CD8-positive, alpha-beta memory T cell (primary cell): ENCODE data around the gene USP6. TPM values are rescaled to one million over a fixed set of nuclear protein-coding genes. Genes with fewer than 3 reads are reported as not detected.
"Not testable (repeated sequence)": the region's sequence is repeated elsewhere in the genome, so short reads cannot be mapped to it uniquely, and the experiment has no call there.

Source experiments
- CTCF ChIA-PET: fragments of 350-600 bp; sonication (Branson Sonifier 250); formaldehyde crosslinking; loops from one replicate; lab custom pipeline; 2021; ENCODE audit warnings: antibody characterized with exemption; lab: Charles Lee
- POLR2A ChIA-PET: fragments of 350-600 bp; sonication (Branson Sonifier 250); formaldehyde crosslinking; loops from one replicate; lab custom pipeline; 2021; ENCODE audit warnings: antibody characterized with exemption; lab: Charles Lee
- DNase-seq, 5 donors: peaks; one replicate each; pipeline versions ENCODE4 v3.0.0 to v3.0.0-alpha.2; 2020 to 2022; ENCODE audit warnings: mixed read lengths in 1 of 5
- H3K27ac ChIP-seq: one replicate; pipeline ENCODE4 v1.7.0; 2013; ENCODE audit warnings: low read depth, mild to moderate bottlenecking, low read length, moderate library complexity
- H3K27me3 ChIP-seq: 2 replicates; pipeline ENCODE4 v1.7.0; 2013; ENCODE audit warnings: low read length, mild to moderate bottlenecking; ENCODE audit not compliant: insufficient read depth, poor library complexity, severe bottlenecking
- H3K36me3 ChIP-seq: 2 replicates; pipeline ENCODE4 v1.7.0; 2013; ENCODE audit warnings: mild to moderate bottlenecking, low read length, moderate library complexity; ENCODE audit not compliant: insufficient read depth
- H3K4me1 ChIP-seq: 2 replicates; pipeline ENCODE4 v1.7.0; 2013; ENCODE audit warnings: mild to moderate bottlenecking, low read length, moderate library complexity; ENCODE audit not compliant: insufficient read depth
- H3K4me3 ChIP-seq: 2 replicates; pipeline ENCODE4 v1.7.0; 2013; ENCODE audit warnings: mild to moderate bottlenecking, low read length
- H3K9me3 ChIP-seq: 2 replicates; pipeline ENCODE4 v1.7.0; 2013; ENCODE audit warnings: mild to moderate bottlenecking, low read length
- H3K27ac Mint-ChIP-seq, 8 donors: one replicate each; pipeline ENCODE4 v1.8.0; 2020 to 2021; ENCODE audit warnings: mixed read lengths in 8 of 8, mild to moderate bottlenecking in 6 of 8, inconsistent platforms in 3 of 8, moderate library complexity in 3 of 8
- H3K27me3 Mint-ChIP-seq, 2 donors: one replicate each; pipeline ENCODE4 v1.8.0; 2020 to 2021; ENCODE audit warnings: mixed read lengths in 2 of 2, mild to moderate bottlenecking in 1 of 2, moderate library complexity in 1 of 2
- H3K36me3 Mint-ChIP-seq, 3 donors: one replicate each; pipeline ENCODE4 v1.8.0; 2020 to 2021; ENCODE audit warnings: mixed read lengths in 3 of 3, inconsistent platforms in 1 of 3, mild to moderate bottlenecking in 1 of 3
- H3K4me1 Mint-ChIP-seq, 3 donors: one replicate each; pipeline ENCODE4 v1.8.0; 2020 to 2021; ENCODE audit warnings: mixed read lengths in 3 of 3, inconsistent platforms in 1 of 3, mild to moderate bottlenecking in 1 of 3
- H3K4me3 Mint-ChIP-seq, 7 donors: one replicate each; pipeline ENCODE4 v1.8.0; 2020 to 2021; ENCODE audit warnings: mixed read lengths in 7 of 7, mild to moderate bottlenecking in 6 of 7, moderate library complexity in 4 of 7, inconsistent platforms in 2 of 7
- H3K9me3 Mint-ChIP-seq, 5 donors: one replicate each; pipeline ENCODE4 v1.8.0; 2020 to 2022; ENCODE audit warnings: mixed read lengths in 5 of 5, mild to moderate bottlenecking in 3 of 5, moderate library complexity in 2 of 5, inconsistent platforms in 1 of 5
- polyA plus RNA-seq: library from polyadenylated mRNA; unstranded; fragments of 300-500 nt; fragmentation: Illumina TruSeq; gene quantifications from one replicate; pipeline ENCODE4 v1.2.3, GENCODE V29; 2021
- total RNA-seq, 2 experiments: library from RNA; stranded (reverse); gene quantifications; one replicate each; pipeline ENCODE4 v1.2.3, GENCODE V29; 2021

The USP6 gene
- total and polyA plus RNA-seq, 3 experiments from 2014 or later = 0.05 to 0.09 TPM; not detected in 1

DNA sequence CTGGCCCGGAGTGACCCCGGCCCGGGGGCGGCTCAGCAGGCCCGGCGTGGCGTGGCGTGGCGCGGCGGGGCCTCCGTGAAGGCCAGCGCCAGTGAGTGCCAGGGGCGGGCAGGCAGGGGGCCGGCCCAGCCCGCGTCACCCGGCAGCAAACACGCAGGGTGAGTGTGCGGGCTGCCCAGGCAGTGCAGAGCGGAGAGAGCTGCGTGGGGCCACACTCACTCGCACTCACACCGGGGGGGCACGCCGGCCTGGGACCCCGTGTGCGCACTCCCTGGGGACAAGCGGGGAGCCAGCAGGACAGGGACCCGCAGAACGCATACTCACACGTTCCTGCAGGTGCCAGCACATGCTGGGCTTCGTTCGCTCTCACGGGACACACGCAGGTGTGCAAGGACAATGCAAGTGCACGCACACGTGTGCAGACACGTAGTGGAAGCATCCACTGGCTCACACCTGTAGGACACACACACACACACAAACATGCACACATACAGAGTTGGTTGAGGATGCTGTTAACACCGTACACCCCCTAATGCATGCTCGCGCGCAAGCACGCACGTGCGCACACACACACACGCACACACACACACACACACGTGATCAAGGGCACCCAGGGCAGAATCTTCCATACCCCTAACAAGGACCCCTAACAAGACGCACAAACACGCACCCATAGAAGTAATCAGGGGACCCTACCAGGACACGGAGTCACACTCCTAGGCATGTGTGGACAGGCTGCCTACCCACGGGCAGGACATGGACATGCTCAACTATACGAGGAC is 7.7 kb downstream of the USP6 start:
- DNase-seq = no peak
- Mint-ChIP-seq H3K9me3 (no peaks in the 10 kb centered on the region), H3K27ac (no peak overlapping the region), H3K36me3 (no peaks in the 10 kb centered on the region), H3K27me3 (peaks cover 22 to 58% of the 10 kb centered on the region in 2 donors), H3K4me3 (peak overlapping the region in 2 of 7 donors; percentile 38 to 45), H3K4me1 (peaks cover 0 to 2% (median 0%) of the 10 kb centered on the region in 3 donors)
- Histone ChIP-seq H3K27ac (no peak overlapping the region), H3K4me1 (no peaks in the 10 kb centered on the region), H3K27me3 (no peaks in the 10 kb centered on the region), H3K9me3 (no peaks in the 10 kb centered on the region), H3K36me3 (no peaks in the 10 kb centered on the region), H3K4me3 (no peak overlapping the region)
- ChIA-PET CTCF (no interaction called here), POLR2A (no interaction called here)

DNA sequence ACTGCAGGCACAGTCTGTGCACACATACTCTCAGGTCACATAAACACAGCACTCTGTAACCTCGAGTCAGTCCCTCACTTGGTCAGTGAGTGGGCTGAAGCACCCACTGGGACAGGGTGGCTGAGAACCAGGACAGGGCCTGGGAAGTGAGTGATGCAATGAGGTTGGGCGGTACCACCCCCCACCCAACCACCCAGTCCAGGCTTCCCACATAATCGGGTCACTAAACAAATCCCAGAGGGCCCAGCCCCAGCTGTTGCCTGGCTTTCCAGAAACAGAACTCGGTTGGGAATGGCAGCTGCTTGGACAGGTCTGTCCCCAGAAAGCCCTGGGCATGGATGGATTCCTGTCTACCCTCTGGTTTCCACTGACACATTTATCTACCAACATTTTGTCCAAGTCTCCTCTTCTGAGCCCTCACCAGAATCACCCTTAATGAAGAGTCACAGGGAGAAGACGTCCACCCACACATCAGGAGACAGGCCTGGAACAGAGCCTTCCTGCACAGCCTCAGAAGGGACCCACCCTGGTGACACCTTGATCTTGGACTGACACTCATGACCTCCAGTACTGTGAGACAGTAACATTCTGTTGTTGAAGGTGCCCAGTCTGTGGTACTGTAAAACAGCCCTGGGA is 8.4 kb downstream of the USP6 start:
- Mint-ChIP-seq H3K4me3 (peak overlapping the region in 2 of 7 donors; percentile 36 to 45), H3K27me3 (peaks cover 22 to 52% of the 10 kb centered on the region in 2 donors)
- H3K9me3 Mint-ChIP-seq, H3K36me3 ChIP-seq, H3K27me3 ChIP-seq, H3K4me1 ChIP-seq, H3K36me3 Mint-ChIP-seq, H3K27ac Mint-ChIP-seq, H3K4me1 Mint-ChIP-seq, H3K27ac ChIP-seq, CTCF ChIA-PET, H3K9me3 ChIP-seq, DNase-seq, H3K4me3 ChIP-seq, POLR2A ChIA-PET: not testable (repeated sequence)

DNA sequence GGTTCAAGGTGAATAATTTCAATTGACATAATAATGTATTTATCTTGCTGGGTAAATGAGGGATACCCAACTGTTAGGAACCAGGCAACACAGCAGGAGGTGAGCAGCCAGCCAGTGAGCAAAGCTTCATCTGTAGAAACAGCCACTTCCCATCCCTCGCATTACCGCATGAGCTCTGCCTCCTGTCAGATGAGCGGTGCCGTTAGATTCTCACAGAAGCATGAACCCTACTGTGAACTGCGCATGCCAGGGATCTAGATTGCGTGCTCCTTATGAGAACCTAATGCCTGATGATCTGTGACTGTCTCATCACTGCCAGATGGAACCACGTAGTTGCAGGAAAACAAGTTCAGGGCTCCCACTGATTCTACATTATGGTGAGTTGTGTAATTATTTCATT is 9.1 kb downstream of the USP6 start:
- not testable (repeated sequence) for DNase-seq

GRCh38 chr17:5126719-5127488 is 11.1 kb downstream of the USP6 start:
- Mint-ChIP-seq H3K27ac (no peak overlapping the region), H3K4me1 (no peaks in the 10 kb centered on the region), H3K9me3 (no peaks in the 10 kb centered on the region), H3K4me3 (peak overlapping the region in 1 of 7 donors; percentile 4), H3K27me3 (peaks cover 10 to 35% of the 10 kb centered on the region in 2 donors), H3K36me3 (no peaks in the 10 kb centered on the region)
- Histone ChIP-seq H3K9me3 (no peaks in the 10 kb centered on the region), H3K4me3 (no peak overlapping the region), H3K27me3 (no peaks in the 10 kb centered on the region), H3K4me1 (no peaks in the 10 kb centered on the region), H3K27ac (no peak overlapping the region), H3K36me3 (no peaks in the 10 kb centered on the region)
- no peak for DNase-seq
- ChIA-PET POLR2A (no interaction called here), CTCF (no interaction called here)

More for the DNA sequence above, 9.1 kb downstream of the USP6 start:
- H3K36me3 Mint-ChIP-seq, H3K36me3 ChIP-seq, H3K4me1 Mint-ChIP-seq, H3K27ac Mint-ChIP-seq, H3K27me3 ChIP-seq, POLR2A ChIA-PET, H3K4me3 ChIP-seq, CTCF ChIA-PET, H3K27ac ChIP-seq, H3K9me3 ChIP-seq, H3K4me1 ChIP-seq, H3K4me3 Mint-ChIP-seq, H3K9me3 Mint-ChIP-seq: not testable (repeated sequence)
- peaks cover 22 to 52% of the 10 kb centered on the region in 2 donors for H3K27me3 Mint-ChIP-seq

DNA sequence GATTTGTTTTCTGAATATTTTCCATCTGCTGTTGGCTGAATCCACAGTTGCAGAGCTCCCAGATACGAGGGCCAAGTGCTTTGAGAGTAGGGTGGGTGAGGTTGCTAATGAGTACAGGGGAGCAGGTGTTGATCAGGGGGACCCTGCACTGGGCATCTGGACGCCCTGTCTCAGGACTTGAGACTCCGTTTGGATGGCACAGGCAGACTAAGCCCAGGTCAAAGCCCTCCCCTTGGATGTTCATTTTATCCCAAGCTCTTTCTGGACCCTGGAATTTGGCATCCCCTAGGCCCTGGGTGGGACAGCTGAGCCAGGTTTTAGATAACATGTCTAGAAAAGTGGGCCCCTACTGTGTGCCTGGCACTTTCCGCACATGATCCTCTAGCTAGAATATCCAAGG is 12.1 kb downstream of the USP6 start:
- H3K4me3 ChIP-seq = no peak overlapping the region
- POLR2A ChIA-PET = no interaction called here
- CTCF ChIA-PET = no interaction called here
- no peaks in the 10 kb centered on the region for H3K36me3 ChIP-seq
- H3K27ac ChIP-seq = no peak overlapping the region
- Mint-ChIP-seq H3K27me3 (peaks cover 9 to 31% of the 10 kb centered on the region in 2 donors), H3K36me3 (no peaks in the 10 kb centered on the region), H3K9me3 (no peaks in the 10 kb centered on the region), H3K4me3 (no peak overlapping the region), H3K4me1 (no peaks in the 10 kb centered on the region), H3K27ac (no peak overlapping the region)
- no peaks in the 10 kb centered on the region for H3K9me3 ChIP-seq
- no peak for DNase-seq
- no peaks in the 10 kb centered on the region for H3K4me1 ChIP-seq
- no peaks in the 10 kb centered on the region for H3K27me3 ChIP-seq

- CTCF ChIA-PET, H3K4me1 ChIP-seq, POLR2A ChIA-PET, H3K4me3 ChIP-seq, H3K9me3 Mint-ChIP-seq, H3K4me3 Mint-ChIP-seq, H3K4me1 Mint-ChIP-seq, H3K27me3 ChIP-seq, DNase-seq, H3K9me3 ChIP-seq, H3K27ac ChIP-seq, H3K36me3 Mint-ChIP-seq, H3K36me3 ChIP-seq, H3K27ac Mint-ChIP-seq: not testable (repeated sequence)
- H3K27me3 Mint-ChIP-seq = peaks cover 9 to 31% of the 10 kb centered on the region in 2 donors
These were observed 12.6 kb downstream of the USP6 start for GRCh38 chr17:5128387-5128786.

- Histone ChIP-seq H3K9me3 (no peaks in the 10 kb centered on the region), H3K36me3 (no peaks in the 10 kb centered on the region), H3K4me1 (no peaks in the 10 kb centered on the region), H3K27me3 (no peaks in the 10 kb centered on the region), H3K4me3 (no peak overlapping the region), H3K27ac (no peak overlapping the region)
- Mint-ChIP-seq H3K27ac (no peak overlapping the region), H3K27me3 (peaks cover 5 to 25% of the 10 kb centered on the region in 2 donors), H3K4me3 (no peak overlapping the region), H3K9me3 (no peaks in the 10 kb centered on the region), H3K36me3 (no peaks in the 10 kb centered on the region), H3K4me1 (no peaks in the 10 kb centered on the region)
- DNase-seq = no peak
- CTCF ChIA-PET = no interaction called here
- POLR2A ChIA-PET = no interaction called here
These were observed 13.2 kb downstream of the USP6 start for GRCh38 chr17:5128905-5129535.

- H3K27ac ChIP-seq, POLR2A ChIA-PET: not testable (repeated sequence)
- peaks cover 2 to 19% of the 10 kb centered on the region in 2 donors for H3K27me3 Mint-ChIP-seq
These were observed 13.9 kb downstream of the USP6 start for GRCh38 chr17:5129770-5130169.

More at GRCh38 chr17:5129770-5130169, 13.9 kb downstream of the USP6 start:
- H3K9me3 Mint-ChIP-seq, H3K4me3 Mint-ChIP-seq, DNase-seq, H3K27ac Mint-ChIP-seq, H3K9me3 ChIP-seq, H3K27me3 ChIP-seq, H3K4me3 ChIP-seq, CTCF ChIA-PET, H3K4me1 Mint-ChIP-seq, H3K4me1 ChIP-seq, H3K36me3 ChIP-seq, H3K36me3 Mint-ChIP-seq: not testable (repeated sequence)
